Body of pancreas (tissue), 4 donors: ENCODE data around the gene EPDR1.

ENCODE experiments used
- POLR2A ChIP-seq, 3 donors: fragments of 450-650 bp; IDR thresholded peaks; one replicate each; pipeline ENCODE4 v1.6.1; 2016; ENCODE audit warnings: antibody characterized with exemption in 3 of 3, mild to moderate bottlenecking in 2 of 3
- TF ChIP-seq, protein P1 (sequence below), 7 experiments: fragments of 450-650 bp in 4 of 7; fragments of 200-600 bp in 3 of 7; sonication (generic) in 3 of 7; IDR thresholded peaks; one replicate each; pipeline ENCODE4 v1.5.1; 2016 to 2019; ENCODE audit warnings: antibody characterized with exemption in 7 of 7

DNA sequence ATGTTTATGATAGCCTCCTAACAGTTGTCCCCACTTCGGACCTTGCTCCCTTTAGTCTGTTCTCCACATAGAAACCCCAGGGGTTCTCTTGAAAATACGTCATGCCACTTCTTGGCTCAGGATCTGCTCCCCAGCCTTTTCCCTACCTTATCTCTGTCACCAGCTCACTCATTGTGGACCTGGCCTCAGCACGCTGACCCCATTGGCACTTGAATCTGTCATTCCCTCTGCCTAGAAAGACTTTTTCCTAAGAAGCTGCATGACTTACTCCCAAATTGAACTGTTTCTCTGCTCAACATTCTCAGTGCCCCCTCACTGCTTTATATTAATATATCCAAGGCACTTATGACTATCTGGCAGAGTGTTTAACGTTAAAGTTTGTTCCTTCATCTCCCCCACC is 8.4 kb downstream of the EPDR1 start:
- TF ChIP-seq, protein P1, sequence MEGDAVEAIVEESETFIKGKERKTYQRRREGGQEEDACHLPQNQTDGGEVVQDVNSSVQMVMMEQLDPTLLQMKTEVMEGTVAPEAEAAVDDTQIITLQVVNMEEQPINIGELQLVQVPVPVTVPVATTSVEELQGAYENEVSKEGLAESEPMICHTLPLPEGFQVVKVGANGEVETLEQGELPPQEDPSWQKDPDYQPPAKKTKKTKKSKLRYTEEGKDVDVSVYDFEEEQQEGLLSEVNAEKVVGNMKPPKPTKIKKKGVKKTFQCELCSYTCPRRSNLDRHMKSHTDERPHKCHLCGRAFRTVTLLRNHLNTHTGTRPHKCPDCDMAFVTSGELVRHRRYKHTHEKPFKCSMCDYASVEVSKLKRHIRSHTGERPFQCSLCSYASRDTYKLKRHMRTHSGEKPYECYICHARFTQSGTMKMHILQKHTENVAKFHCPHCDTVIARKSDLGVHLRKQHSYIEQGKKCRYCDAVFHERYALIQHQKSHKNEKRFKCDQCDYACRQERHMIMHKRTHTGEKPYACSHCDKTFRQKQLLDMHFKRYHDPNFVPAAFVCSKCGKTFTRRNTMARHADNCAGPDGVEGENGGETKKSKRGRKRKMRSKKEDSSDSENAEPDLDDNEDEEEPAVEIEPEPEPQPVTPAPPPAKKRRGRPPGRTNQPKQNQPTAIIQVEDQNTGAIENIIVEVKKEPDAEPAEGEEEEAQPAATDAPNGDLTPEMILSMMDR (IDR thresholded peaks at IDR 0.05) = no peak
- no peak for TF ChIP-seq POLR2A (IDR thresholded peaks at IDR 0.05)
